Neuronal stem cell (in vitro differentiated cells): ENCODE measurements around the gene PKD1.

ENCODE experiments used
- DNase-seq: peaks from one replicate; pipeline ENCODE4 v3.0.0-alpha.2; 2013; ENCODE audit warnings: low spot score
- H2AFZ ChIP-seq: one replicate; pipeline ENCODE4 v1.6.1; 2013; ENCODE audit warnings: mild to moderate bottlenecking, low read length, inconsistent platforms
- H2AK5ac ChIP-seq: 2 replicates; pipeline ENCODE4 v1.6.1; 2013; ENCODE audit warnings: low read depth, mild to moderate bottlenecking, inconsistent platforms, low read length, moderate library complexity, mixed read lengths
- H2BK120ac ChIP-seq: 2 replicates; pipeline ENCODE4 v1.6.1; 2013; ENCODE audit warnings: low read depth, mild to moderate bottlenecking, inconsistent platforms, low read length, moderate library complexity, mixed read lengths
- H2BK12ac ChIP-seq: one replicate; pipeline ENCODE4 v1.6.1; 2013; ENCODE audit warnings: low read length, inconsistent platforms
- H2BK15ac ChIP-seq: 2 replicates; pipeline ENCODE4 v1.6.1; 2013; ENCODE audit warnings: mild to moderate bottlenecking, low read length, inconsistent platforms, mixed read lengths
- H2BK5ac ChIP-seq: one replicate; pipeline ENCODE4 v1.6.1; 2013; ENCODE audit warnings: inconsistent platforms, mild to moderate bottlenecking, low read length, moderate library complexity
- H3K14ac ChIP-seq: one replicate; pipeline ENCODE4 v1.6.1; 2013; ENCODE audit warnings: low read length, inconsistent platforms
- H3K18ac ChIP-seq: 2 replicates; pipeline ENCODE4 v1.6.1; 2013; ENCODE audit warnings: low read length, inconsistent platforms
- H3K23ac ChIP-seq: 2 replicates; pipeline ENCODE4 v1.6.1; 2013; ENCODE audit warnings: low read depth, mild to moderate bottlenecking, mixed read lengths, low read length, inconsistent platforms; ENCODE audit not compliant: poor library complexity
- H3K27ac ChIP-seq: replicated peaks from 3 replicates; pipeline ENCODE4 v1.5.1; 2013; ENCODE audit warnings: low read length, inconsistent platforms
- H3K27me3 ChIP-seq, 3 experiments: 2 replicates each; pipeline ENCODE4 v1.6.1; 2013; ENCODE audit warnings: low read length in 3 of 3, mild to moderate bottlenecking in 2 of 3, inconsistent platforms in 1 of 3, low read depth in 1 of 3, mixed read lengths in 1 of 3, moderate library complexity in 1 of 3; ENCODE audit not compliant: control insufficient read depth in 3 of 3, insufficient read depth in 3 of 3
- H3K36me3 ChIP-seq, 2 donors: replicated peaks in 1 of 2; 2 replicates each; pipeline ENCODE4 v1.6.1; 2013; ENCODE audit warnings: low read length in 2 of 2; ENCODE audit not compliant: control insufficient read depth in 2 of 2, insufficient read depth in 2 of 2
- H3K4ac ChIP-seq: 2 replicates; pipeline ENCODE4 v1.6.1; 2013; ENCODE audit warnings: inconsistent platforms, mild to moderate bottlenecking, low read length, moderate library complexity
- H3K4me1 ChIP-seq, 2 donors: 1 replicate in 1 of 2; 2 replicates in 1 of 2; pipeline ENCODE4 v1.6.1; 2013; ENCODE audit warnings: low read length in 2 of 2, low read depth in 1 of 2; ENCODE audit not compliant: control insufficient read depth in 2 of 2, insufficient read depth in 1 of 2
- H3K4me2 ChIP-seq: one replicate; pipeline ENCODE4 v1.6.1; 2013; ENCODE audit warnings: mild to moderate bottlenecking, low read length, inconsistent platforms; ENCODE audit not compliant: insufficient read depth, poor library complexity, severe bottlenecking
- H3K4me3 ChIP-seq, 2 donors: 2 replicates each; pipeline ENCODE4 v1.5.1; 2013; ENCODE audit warnings: low read length in 2 of 2, mild to moderate bottlenecking in 2 of 2, inconsistent platforms in 1 of 2, moderate library complexity in 1 of 2
- H3K79me1 ChIP-seq: one replicate; pipeline ENCODE4 v1.6.1; 2013; ENCODE audit warnings: low read depth, mild to moderate bottlenecking, inconsistent platforms, low read length, moderate library complexity
- H3K9ac ChIP-seq: one replicate; pipeline ENCODE4 v1.6.1; 2013; ENCODE audit warnings: mild to moderate bottlenecking, low read depth, low read length, inconsistent platforms; ENCODE audit not compliant: poor library complexity
- H3K9me3 ChIP-seq, 2 donors: replicated peaks in 1 of 2; 2 replicates each; pipeline versions ENCODE3 to v1.6.1; 2013; ENCODE audit warnings: low read length in 2 of 2, mild to moderate bottlenecking in 2 of 2, inconsistent platforms in 1 of 2, low read depth in 1 of 2, mixed read lengths in 1 of 2, moderate library complexity in 1 of 2; ENCODE audit not compliant: control insufficient read depth in 2 of 2, insufficient read depth in 1 of 2
- H4K8ac ChIP-seq: one replicate; pipeline ENCODE4 v1.6.1; 2013; ENCODE audit warnings: low read depth, mild to moderate bottlenecking, inconsistent platforms, low read length, moderate library complexity
- H4K91ac ChIP-seq: one replicate; pipeline ENCODE4 v1.6.1; 2013; ENCODE audit warnings: low read length, low read depth, mild to moderate bottlenecking, inconsistent platforms; ENCODE audit not compliant: poor library complexity
- WGBS, 2 donors: extraction: QIAGEN DNeasy Blood & Tissue Kit; methylation state at CpG; one replicate each; pipeline ENCODE4 v1.1.7; 2013; ENCODE audit warnings: missing lambda C conversion rate in 2 of 2, mixed read lengths in 1 of 2; ENCODE audit not compliant: insufficient read length in 2 of 2, insufficient replicate concordance in 1 of 2; ENCODE audit errors: extremely low coverage in 2 of 2; 5-methylcytosine and 5-hydroxymethylcytosine counted together

Gene PKD1

GRCh38 chr16:2043667-2044451 lies 91.8 kb downstream of the PKD1 start:
- H3K27ac ChIP-seq = no peak overlapping the region
- peaks cover 8 to 16% of the 10 kb centered on the region in 2 donors for H3K4me1 ChIP-seq
- H3K23ac ChIP-seq = peak overlapping the region; percentile 85
- H3K27me3 ChIP-seq = no peaks in the 10 kb centered on the region
- no peak overlapping the region for H4K91ac ChIP-seq
- peaks cover 0 to 11% of the 10 kb centered on the region in 2 donors for H3K36me3 ChIP-seq
- H3K4me2 ChIP-seq = no peak overlapping the region
- H3K79me1 ChIP-seq = peaks cover 11% of the 10 kb centered on the region
- no peak overlapping the region for H4K8ac ChIP-seq
- H2BK120ac ChIP-seq = no peak overlapping the region
- no peak overlapping the region for H2AK5ac ChIP-seq
- peak overlapping the region; percentile 56 for H3K14ac ChIP-seq
- no peak overlapping the region for H3K18ac ChIP-seq
- no peak for DNase-seq
- no peak overlapping the region for H2AFZ ChIP-seq
- H3K4me3 ChIP-seq = no peak overlapping the region
- H3K4ac ChIP-seq = no peak overlapping the region
- H2BK12ac ChIP-seq = peak overlapping the region; percentile 10
- no peaks in the 10 kb centered on the region for H3K9me3 ChIP-seq
- H3K9ac ChIP-seq = no peak overlapping the region
- no peak overlapping the region for H2BK15ac ChIP-seq
- H2BK5ac ChIP-seq = no peak overlapping the region
- WGBS, 2 donors = no CpG with 5 or more reads among the region's 26 CpGs

GRCh38 chr16:2042986-2043666 lies 92.6 kb downstream of the PKD1 start:
- no peak overlapping the region for H3K23ac ChIP-seq
- H4K91ac ChIP-seq = no peak overlapping the region
- H2BK5ac ChIP-seq = no peak overlapping the region
- peaks cover 11% of the 10 kb centered on the region for H3K79me1 ChIP-seq
- H3K4ac ChIP-seq = no peak overlapping the region
- H3K9me3 ChIP-seq = no peaks in the 10 kb centered on the region
- H3K27me3 ChIP-seq = no peaks in the 10 kb centered on the region
- peak overlapping the region; percentile 10 for H2BK12ac ChIP-seq
- no peak overlapping the region for H3K18ac ChIP-seq
- no peak overlapping the region for H2BK120ac ChIP-seq
- H3K36me3 ChIP-seq = peaks cover 0 to 11% of the 10 kb centered on the region in 2 donors
- no peak overlapping the region for H3K9ac ChIP-seq
- DNase-seq = no peak
- H2AK5ac ChIP-seq = no peak overlapping the region
- peaks cover 2 to 11% of the 10 kb centered on the region in 2 donors for H3K4me1 ChIP-seq
- no peak overlapping the region for H4K8ac ChIP-seq
- no CpG with 5 or more reads among the region's 11 CpGs for WGBS, 2 donors
- H3K4me2 ChIP-seq = no peak overlapping the region
- no peak overlapping the region for H3K27ac ChIP-seq
- no peak overlapping the region for H3K4me3 ChIP-seq
- peak overlapping the region; percentile 56 for H3K14ac ChIP-seq
- H2AFZ ChIP-seq = no peak overlapping the region
- H2BK15ac ChIP-seq = no peak overlapping the region

GRCh38 chr16:2042171-2042985 lies 93.3 kb downstream of the PKD1 start:
- WGBS, 2 donors = no CpG with 5 or more reads among the region's 22 CpGs
- Histone ChIP-seq H3K18ac (peak overlapping the region; percentile 28), H3K4me2 (no peak overlapping the region), H2BK15ac (peak overlapping the region; percentile 55), H3K9ac (peak overlapping the region; percentile 60), H2AFZ (no peak overlapping the region), H3K36me3 (peaks cover 0 to 11% of the 10 kb centered on the region in 2 donors), H4K8ac (no peak overlapping the region), H2BK5ac (no peak overlapping the region), H3K14ac (no peak overlapping the region), H3K4ac (no peak overlapping the region), H3K4me1 (peaks cover 2 to 14% of the 10 kb centered on the region in 2 donors), H2BK120ac (no peak overlapping the region), H3K79me1 (peaks cover 9% of the 10 kb centered on the region), H2AK5ac (no peak overlapping the region), H3K27me3 (no peaks in the 10 kb centered on the region), H3K4me3 (no peak overlapping the region), H4K91ac (no peak overlapping the region), H2BK12ac (no peak overlapping the region), H3K27ac (no peak overlapping the region), H3K9me3 (no peaks in the 10 kb centered on the region), H3K23ac (no peak overlapping the region)
- DNase-seq = no peak
